IMR-90 (cell line): ENCODE measurements around the gene TTLL4. TPM values are rescaled to one million over a fixed set of nuclear protein-coding genes. Genes with fewer than 3 reads are reported as not detected.

Experiments
- ATAC-seq: fragments of 200-7000 bp; cut with Tn5 transposase; 2 replicates; pipeline ENCODE4 v1.9.1; 2020; ENCODE audit warnings: low read depth, mild to moderate bottlenecking, moderate library complexity
- BruUV-seq: library from RNA; stranded (reverse); fragments of 400-500 nt; replicated peaks from 2 replicates; lab custom pipeline; 2021; lab: Mats Ljungman, UMichigan
- CTCF ChIA-PET: fragments of 300-600 bp; formaldehyde crosslinking; extraction: SDS; loops from one replicate; lab custom pipeline; 2021; ENCODE audit warnings: antibody characterized with exemption; lab: Yijun Ruan, JAX
- POLR2A ChIA-PET: fragments of 300-600 bp; sonication (Branson Sonifier 250); formaldehyde crosslinking; loops from one replicate; lab custom pipeline; 2022; ENCODE audit warnings: antibody characterized with exemption; ENCODE audit not compliant: unreplicated experiment; lab: Charles Lee
- DNase-seq: peaks from one replicate; pipeline ENCODE4 v3.0.0; 2013
- H2AFZ ChIP-seq: replicated peaks from 2 replicates; pipeline ENCODE3; 2013; ENCODE audit warnings: low read length, mild to moderate bottlenecking; ENCODE audit not compliant: poor library complexity
- H2AK5ac ChIP-seq: 2 replicates; pipeline ENCODE4 v1.6.1; 2013; ENCODE audit warnings: low read depth, low read length, inconsistent platforms
- H2AK9ac ChIP-seq: replicated peaks from 2 replicates; pipeline ENCODE3; 2013; ENCODE audit warnings: mild to moderate bottlenecking, low read depth, low read length, moderate library complexity; ENCODE audit not compliant: poor library complexity
- H2BK120ac ChIP-seq: 2 replicates; pipeline ENCODE4 v1.6.1; 2013; ENCODE audit warnings: low read depth, low read length, inconsistent platforms
- H2BK15ac ChIP-seq: 3 replicates; pipeline ENCODE4 v1.6.1; 2013; ENCODE audit warnings: low read depth, low read length, inconsistent platforms
- H2BK20ac ChIP-seq: 2 replicates; pipeline ENCODE4 v1.6.1; 2013; ENCODE audit warnings: low read depth, mild to moderate bottlenecking, inconsistent platforms, low read length, moderate library complexity
- H2BK5ac ChIP-seq: 2 replicates; pipeline ENCODE4 v1.6.1; 2013; ENCODE audit warnings: mild to moderate bottlenecking, low read depth, low read length, inconsistent platforms; ENCODE audit not compliant: poor library complexity, severe bottlenecking
- H3K14ac ChIP-seq: replicated peaks from 2 replicates; pipeline ENCODE4 v1.6.1; 2013; ENCODE audit warnings: low read depth, low read length, inconsistent platforms
- H3K18ac ChIP-seq: 2 replicates; pipeline ENCODE4 v1.6.1; 2013; ENCODE audit warnings: low read depth, low read length, control low read depth
- H3K23ac ChIP-seq: 2 replicates; pipeline ENCODE4 v1.6.1; 2013; ENCODE audit warnings: low read depth, low read length, inconsistent platforms
- H3K27ac ChIP-seq: 2 replicates; pipeline ENCODE4 v1.5.1; 2013; ENCODE audit warnings: mild to moderate bottlenecking, control low read depth, low read length; ENCODE audit not compliant: insufficient read depth
- H3K27me3 ChIP-seq: 2 replicates; pipeline ENCODE4 v1.6.1; 2013; ENCODE audit warnings: low read length; ENCODE audit not compliant: control insufficient read depth, insufficient read depth
- H3K36me3 ChIP-seq: 2 replicates; pipeline ENCODE4 v1.6.1; 2013; ENCODE audit warnings: low read length, mixed read lengths; ENCODE audit not compliant: control insufficient read depth, insufficient read depth
- H3K4ac ChIP-seq: 2 replicates; pipeline ENCODE4 v1.6.1; 2013; ENCODE audit warnings: low read depth, low read length, inconsistent platforms
- H3K4me1 ChIP-seq: 2 replicates; pipeline ENCODE4 v1.6.1; 2013; ENCODE audit warnings: low read length, mixed read lengths; ENCODE audit not compliant: control insufficient read depth, insufficient read depth
- H3K4me2 ChIP-seq: 2 replicates; pipeline ENCODE4 v1.6.1; 2013; ENCODE audit warnings: low read depth, mild to moderate bottlenecking, control low read depth, low read length, moderate library complexity
- H3K4me3 ChIP-seq: 2 replicates; pipeline ENCODE4 v1.5.1; 2013; ENCODE audit warnings: low read depth, mild to moderate bottlenecking, control low read depth, low read length, moderate library complexity; ENCODE audit not compliant: insufficient read depth
- H3K56ac ChIP-seq: 2 replicates; pipeline ENCODE4 v1.6.1; 2013; ENCODE audit warnings: low read length, inconsistent platforms; ENCODE audit not compliant: insufficient read depth; ENCODE audit errors: extremely low read depth
- H3K79me1 ChIP-seq, 2 experiments: 2 replicates each; pipeline ENCODE4 v1.6.1; 2013; ENCODE audit warnings: low read length in 2 of 2, inconsistent platforms in 1 of 2, low read depth in 1 of 2
- H3K9ac ChIP-seq: 2 replicates; pipeline ENCODE4 v1.6.1; 2013; ENCODE audit warnings: low read depth, low read length, control low read depth
- H3K9me1 ChIP-seq: 2 replicates; pipeline ENCODE4 v1.6.1; 2013; ENCODE audit warnings: low read length, inconsistent platforms; ENCODE audit not compliant: insufficient read depth
- H3K9me3 ChIP-seq: 2 replicates; pipeline ENCODE4 v1.6.1; 2013; ENCODE audit warnings: low read length; ENCODE audit not compliant: control insufficient read depth, insufficient read depth
- H4K20me1 ChIP-seq: 2 replicates; pipeline ENCODE4 v1.6.1; 2013; ENCODE audit warnings: low read length, inconsistent platforms; ENCODE audit not compliant: insufficient read depth
- H4K5ac ChIP-seq: 2 replicates; pipeline ENCODE4 v1.6.1; 2013; ENCODE audit warnings: mild to moderate bottlenecking, low read depth, low read length, control low read depth
- H4K8ac ChIP-seq, 2 experiments: 2 replicates each; pipeline ENCODE4 v1.6.1; 2013; ENCODE audit warnings: low read depth in 2 of 2, low read length in 2 of 2, control low read depth in 1 of 2, inconsistent platforms in 1 of 2
- H4K91ac ChIP-seq: 2 replicates; pipeline ENCODE4 v1.6.1; 2013; ENCODE audit warnings: low read depth, low read length, inconsistent platforms; ENCODE audit not compliant: insufficient read depth
- CHD1 ChIP-seq: IDR thresholded peaks from 2 replicates; pipeline ENCODE4 v1.6.1; 2012; ENCODE audit warnings: low read depth, low read length, improper control_type of control experiment
- FOS ChIP-seq: fragments of 150-350 bp; IDR thresholded peaks from 2 replicates; pipeline ENCODE4 v1.6.1; 2016; ENCODE audit warnings: low read depth, low read length
- RAD21 ChIP-seq: IDR thresholded peaks from 2 replicates; pipeline ENCODE4 v1.6.1; 2012; ENCODE audit warnings: low read length, improper control_type of control experiment
- WGBS, 2 experiments: methylation state at CpG; one replicate each; pipeline versions ENCODE4 v1.1.5 to v1.1.7; 2013; ENCODE audit warnings: missing lambda C conversion rate in 2 of 2; ENCODE audit not compliant: insufficient read length in 1 of 2; ENCODE audit errors: extremely low coverage in 2 of 2; 5-methylcytosine and 5-hydroxymethylcytosine counted together
- dilution Hi-C: fragments of 300-500 bp; cut with HindIII; formaldehyde crosslinking; loops from one replicate; pipeline ENCODE4 v1.14.3; 2018; ENCODE audit warnings: low sequenced_read_pairs; ENCODE audit not compliant: unreplicated experiment
- in situ Hi-C: fragments of 300-500 bp; cut with MboI; formaldehyde crosslinking; loops from 3 replicates; pipeline ENCODE4 v1.14.3; 2019; ENCODE audit warnings: low sequenced_read_pairs, inconsistent platforms, mixed read lengths
- intact Hi-C: fragments of 100-400 bp; cut with micrococcal nuclease; formaldehyde crosslinking; loops from 2 replicates; pipeline ENCODE4 v1.10.0; 2022
- polyA plus RNA-seq, 3 experiments: library from polyadenylated mRNA; depleted of rRNA; stranded (reverse); fragments of >200 nt; gene quantifications; 2 replicates each; pipeline ENCODE4 v1.2.3, GENCODE V29; 2012; ENCODE audit warnings: low replicate concordance in 1 of 3
- total RNA-seq: library from RNA; depleted of rRNA; stranded (reverse); fragments of >200 nt; gene quantifications from 2 replicates; pipeline ENCODE4 v1.2.3, GENCODE V29; 2012

Gene TTLL4
- total and polyA plus RNA-seq, 2 of the 4 experiments (the other 2 are of a cell fraction): 9.0 to 22.9 TPM

DNA sequence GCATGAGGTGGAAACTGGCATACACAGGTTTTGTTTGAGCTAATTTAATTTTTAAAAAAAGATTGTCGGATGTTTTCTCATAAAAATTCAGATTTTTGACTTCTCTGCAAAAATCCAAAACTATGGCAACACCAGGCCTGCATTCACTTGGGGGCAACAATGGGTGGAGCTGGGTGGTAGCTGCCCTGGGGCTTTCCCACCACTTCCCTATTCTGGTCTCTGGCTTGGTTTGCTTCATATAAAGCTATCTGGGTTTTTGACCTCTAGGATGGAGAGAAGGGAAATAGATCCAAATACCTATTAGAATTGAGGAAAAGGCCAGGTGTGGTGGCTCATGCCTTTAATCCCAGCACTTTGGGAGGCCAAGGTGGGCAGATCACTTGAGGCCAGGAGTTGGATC is 65.9 kb downstream of the TTLL4 start:
- intact Hi-C loops: no loop called here
- POLR2A ChIA-PET: no interaction called here
- Histone ChIP-seq H4K91ac (no peak overlapping the region), H3K4me3 (no peak overlapping the region), H3K9me3 (peaks cover 6% of the 10 kb centered on the region), H2AK5ac (no peak overlapping the region), H2BK5ac (no peak overlapping the region), H3K79me1 (no peaks in the 10 kb centered on the region), H3K9me1 (no peaks in the 10 kb centered on the region), H2AFZ (no peak overlapping the region), H3K4ac (no peak overlapping the region), H4K5ac (no peak overlapping the region), H2BK20ac (no peak overlapping the region), H3K27ac (no peak overlapping the region), H3K9ac (no peak overlapping the region), H2BK120ac (no peak overlapping the region), H3K56ac (no peak overlapping the region), H4K20me1 (no peaks in the 10 kb centered on the region), H2AK9ac (no peak overlapping the region), H3K4me1 (no peaks in the 10 kb centered on the region), H3K23ac (no peak overlapping the region), H2BK15ac (no peak overlapping the region), H3K27me3 (no peaks in the 10 kb centered on the region), H3K14ac (no peak overlapping the region), H3K18ac (no peak overlapping the region), H4K8ac (no peak overlapping the region), H3K4me2 (no peak overlapping the region), H3K36me3 (peaks cover 4% of the 10 kb centered on the region; the same call in 1 of the 2 replicates)
- CTCF ChIA-PET: no interaction called here
- ATAC-seq: no peak
- dilution Hi-C loops: no loop called here
- TF ChIP-seq CHD1 (no peak), FOS (no peak), RAD21 (no peak)
- no TSS peak for BruUV-seq
- WGBS, 2 experiments: no CpG with 5 or more reads among the region's 1 CpG
- DNase-seq: no peak
- in situ Hi-C loops: no loop called here
